ENCODE measurements around the gene DFFA.

DFFA gene

GRCh38 chr1:10434590-10434989 lies 37.7 kb downstream of the DFFA start:
- DNase-seq (ENCODE audit: extremely low read depth, low read depth), result no peak
- no peak for TF ChIP-seq CTCF (IDR thresholded peaks at IDR 0.05; ENCODE audit: low read depth, low read length)

GRCh38 chr1:10433790-10434189 lies 38.5 kb downstream of the DFFA start:
- DNase-seq (ENCODE audit: extremely low read depth, low read depth), result no peak
- TF ChIP-seq CTCF (IDR thresholded peaks at IDR 0.05; ENCODE audit: low read depth, low read length), result no peak

- no peak for DNase-seq (ENCODE audit: extremely low read depth, low read depth)
- no peak for TF ChIP-seq CTCF (IDR thresholded peaks at IDR 0.05; ENCODE audit: low read depth, low read length)
These were observed 39.2 kb downstream of the DFFA start for GRCh38 chr1:10432910-10433700.

- TF ChIP-seq CTCF (IDR thresholded peaks at IDR 0.05; ENCODE audit: low read depth, low read length), result no peak
These were observed 41.1 kb downstream of the DFFA start for GRCh38 chr1:10431070-10431730.

GRCh38 chr1:10430216-10431069 lies 41.9 kb downstream of the DFFA start, which contains the start of gene CENPS:
Gene CENPS, plus strand, starts transcription at chr1:10430433. Its CDS starts 85 bp downstream, at chr1:10430518.
- TF ChIP-seq CTCF (IDR thresholded peaks at IDR 0.05; ENCODE audit: low read depth, low read length), result peak; percentile 76
- DNase-seq (ENCODE audit: extremely low read depth, low read depth), result peak; percentile 61

More at GRCh38 chr1:10431070-10431730, 41.1 kb downstream of the DFFA start:
- DNase-seq (ENCODE audit: extremely low read depth, low read depth), result no peak

GRCh38 chr1:10429868-10430215 lies 42.5 kb downstream of the DFFA start:
- no peak for DNase-seq (ENCODE audit: extremely low read depth, low read depth)

More at GRCh38 chr1:10429868-10430215, 42.5 kb downstream of the DFFA start:
- TF ChIP-seq CTCF (IDR thresholded peaks at IDR 0.05; ENCODE audit: low read depth, low read length), result no peak

All from AG09319 (cell line).